Mammary epithelial cell (primary cell): ENCODE data around the gene PFN2.

Source experiments
- CTCF ChIP-seq, 2 donors: IDR thresholded peaks in 1 of 2; conservative IDR thresholded peaks in 1 of 2; 2 replicates each; pipeline ENCODE4 v1.5.1; 2011 to 2012; ENCODE audit warnings: inconsistent platforms in 2 of 2, low read length in 2 of 2, mild to moderate bottlenecking in 2 of 2, control low read depth in 1 of 2, low read depth in 1 of 2; ENCODE audit not compliant: insufficient read depth in 1 of 2; ENCODE audit errors: extremely low read depth in 1 of 2
- EZH2 ChIP-seq: IDR thresholded peaks from 2 replicates; pipeline ENCODE4 v1.6.1; 2012; ENCODE audit warnings: low read length, inconsistent platforms, borderline replicate concordance

GRCh38 chr3:149933858-149934257, 36.8 kb downstream of the PFN2 start:
- TF ChIP-seq CTCF (conservative IDR thresholded peaks at IDR 0.05 in 1 of 2, IDR thresholded peaks at IDR 0.05 in 1 of 2; ENCODE audit: extremely low read depth in 1 of 2, insufficient read depth in 1 of 2, low read depth in 1 of 2, low read length in 2 of 2) (no peak), EZH2 (no peak)
